Gastroesophageal sphincter (tissue), 4 donors: Measurements from ENCODE around the gene HAUS8. TPM values are rescaled to one million over a fixed set of nuclear protein-coding genes. Genes with fewer than 3 reads are reported as not detected.
"Not testable (repeated sequence)": the region's sequence is repeated elsewhere in the genome, so short reads cannot be mapped to it uniquely, and the experiment has no call there.

Experiments
- ATAC-seq: fragments of 150-250 bp; one replicate; pipeline ENCODE4 v1.9.1; 2016; ENCODE audit warnings: mild to moderate bottlenecking, moderate library complexity
- H3K27ac ChIP-seq, 4 donors: fragments of 200-600 bp; sonication (generic) in 3 of 4; 1 replicate in 3 of 4; 2 replicates in 1 of 4; pipeline ENCODE4 v1.5.1; 2016 to 2019
- H3K27me3 ChIP-seq: fragments of 200-600 bp; sonication (generic); one replicate; pipeline ENCODE4 v1.5.1; 2019
- H3K36me3 ChIP-seq, 2 donors: fragments of 200-600 bp; sonication (generic); one replicate each; pipeline ENCODE4 v1.5.1; 2019; ENCODE audit warnings: control low read depth in 1 of 2
- H3K4me1 ChIP-seq, 3 donors: fragments of 200-600 bp; sonication (generic); 1 replicate in 2 of 3; 2 replicates in 1 of 3; pipeline ENCODE4 v1.5.1; 2016 to 2019; ENCODE audit warnings: control low read depth in 2 of 3
- H3K4me3 ChIP-seq, 2 donors: fragments of 200-600 bp; sonication (generic); one replicate each; pipeline ENCODE4 v1.5.1; 2019; ENCODE audit warnings: mild to moderate bottlenecking in 1 of 2, moderate library complexity in 1 of 2
- H3K9me3 ChIP-seq, 3 donors: fragments of 200-600 bp; sonication (generic); one replicate each; pipeline ENCODE4 v1.5.1; 2017 to 2019; ENCODE audit warnings: control low read depth in 2 of 3
- EP300 ChIP-seq: sonication (generic); formaldehyde crosslinking; IDR thresholded peaks from one replicate; pipeline ENCODE4 v1.6.1; 2017; ENCODE audit warnings: antibody characterized with exemption, mild to moderate bottlenecking
- POLR2A ChIP-seq, 2 donors: fragments of 450-650 bp; IDR thresholded peaks; one replicate each; pipeline ENCODE4 v1.6.1; 2017; ENCODE audit warnings: antibody characterized with exemption in 2 of 2, mild to moderate bottlenecking in 2 of 2, moderate library complexity in 1 of 2
- POLR2AphosphoS5 ChIP-seq: sonication (generic); formaldehyde crosslinking; IDR thresholded peaks from one replicate; pipeline ENCODE4 v1.6.1; 2017; ENCODE audit warnings: antibody characterized with exemption
- WGBS, 2 donors: methylation state at CpG; one replicate each; pipeline ENCODE4 v1.1.5; 2018; ENCODE audit warnings: low coverage in 1 of 2; 5-methylcytosine and 5-hydroxymethylcytosine counted together
- total RNA-seq, 4 donors: library from RNA; depleted of rRNA; stranded (reverse); fragments of >200 nt; gene quantifications; one replicate each; pipeline ENCODE4 v1.1.0, GENCODE V29; 2016
- TF ChIP-seq, protein P1 (sequence below), 4 experiments: fragments of 200-600 bp in 2 of 4; fragments of 450-650 bp in 2 of 4; sonication (generic) in 1 of 4; IDR thresholded peaks; one replicate each; pipeline ENCODE4 v1.5.1; 2017 to 2019; ENCODE audit warnings: antibody characterized with exemption in 4 of 4, mild to moderate bottlenecking in 2 of 4, moderate library complexity in 2 of 4

Gene HAUS8
- total RNA-seq, 4 donors from 2014 or later = 3.2 to 6.4 (median 5.5) TPM

DNA sequence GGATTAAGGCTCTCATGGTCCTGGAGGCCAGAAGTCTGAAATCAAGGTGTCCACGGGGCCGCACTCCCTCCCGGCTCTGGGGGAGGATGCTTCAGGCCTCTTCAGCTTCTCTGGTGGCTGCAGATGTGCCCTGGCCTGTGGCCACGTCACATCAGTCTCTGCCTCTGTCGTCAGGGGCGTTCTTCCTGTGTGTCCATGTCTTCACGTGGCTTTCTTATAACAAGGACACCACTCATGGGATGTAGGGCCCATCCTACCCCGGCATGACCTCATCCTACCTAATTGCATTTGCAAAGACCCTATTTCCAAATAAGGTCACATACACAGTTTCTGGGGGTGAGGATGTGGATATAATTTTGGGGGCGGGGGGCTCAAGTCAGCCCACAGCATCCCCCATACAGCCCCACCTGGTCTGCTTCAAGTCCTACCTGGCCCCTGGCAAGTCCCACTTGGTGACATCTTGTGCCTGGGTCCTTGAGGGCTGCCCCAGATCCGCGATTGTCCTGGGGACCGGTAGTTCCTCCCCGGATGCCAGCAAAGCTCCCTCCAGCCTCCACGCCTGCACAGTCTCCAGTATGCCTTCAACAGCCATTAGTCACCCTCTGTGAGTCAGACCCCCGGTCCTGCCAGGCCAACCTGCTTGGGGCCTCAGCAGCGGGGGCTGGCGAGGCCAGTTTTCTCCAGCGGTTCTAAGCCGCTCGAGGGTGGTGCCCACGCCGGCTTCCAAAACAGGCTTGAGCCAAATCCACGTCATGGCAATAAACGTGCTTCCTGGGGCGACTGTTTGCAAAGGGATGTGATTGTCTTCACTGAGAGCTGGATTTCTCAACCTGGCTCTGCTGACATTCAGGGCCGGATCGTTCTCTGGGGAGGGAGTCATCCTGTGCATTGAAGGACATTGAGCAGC, 32.5 kb upstream of the HAUS8 start:
- Histone ChIP-seq H3K9me3 (no peaks in the 10 kb centered on the region), H3K4me1 (peaks cover 0 to 41% (median 18%) of the 10 kb centered on the region in 3 donors), H3K36me3 (peaks cover 0 to 66% of the 10 kb centered on the region in 2 donors), H3K4me3 (peak overlapping the region in 1 of 2 donors; percentile 16), H3K27me3 (no peaks in the 10 kb centered on the region), H3K27ac (peak overlapping the region; percentile 47 to 86 (median 82))
- TF ChIP-seq POLR2AphosphoS5 (peak; percentile 93), POLR2A (IDR thresholded peaks at IDR 0.05) (no peak), EP300 (no peak)
- TF ChIP-seq, protein P1, sequence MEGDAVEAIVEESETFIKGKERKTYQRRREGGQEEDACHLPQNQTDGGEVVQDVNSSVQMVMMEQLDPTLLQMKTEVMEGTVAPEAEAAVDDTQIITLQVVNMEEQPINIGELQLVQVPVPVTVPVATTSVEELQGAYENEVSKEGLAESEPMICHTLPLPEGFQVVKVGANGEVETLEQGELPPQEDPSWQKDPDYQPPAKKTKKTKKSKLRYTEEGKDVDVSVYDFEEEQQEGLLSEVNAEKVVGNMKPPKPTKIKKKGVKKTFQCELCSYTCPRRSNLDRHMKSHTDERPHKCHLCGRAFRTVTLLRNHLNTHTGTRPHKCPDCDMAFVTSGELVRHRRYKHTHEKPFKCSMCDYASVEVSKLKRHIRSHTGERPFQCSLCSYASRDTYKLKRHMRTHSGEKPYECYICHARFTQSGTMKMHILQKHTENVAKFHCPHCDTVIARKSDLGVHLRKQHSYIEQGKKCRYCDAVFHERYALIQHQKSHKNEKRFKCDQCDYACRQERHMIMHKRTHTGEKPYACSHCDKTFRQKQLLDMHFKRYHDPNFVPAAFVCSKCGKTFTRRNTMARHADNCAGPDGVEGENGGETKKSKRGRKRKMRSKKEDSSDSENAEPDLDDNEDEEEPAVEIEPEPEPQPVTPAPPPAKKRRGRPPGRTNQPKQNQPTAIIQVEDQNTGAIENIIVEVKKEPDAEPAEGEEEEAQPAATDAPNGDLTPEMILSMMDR (IDR thresholded peaks at IDR 0.05) = no peak
- peak; percentile 98 for ATAC-seq
- 57 to 60% methylated on average over 1 to 7 of the region's 27 CpGs for WGBS, 2 donors

DNA sequence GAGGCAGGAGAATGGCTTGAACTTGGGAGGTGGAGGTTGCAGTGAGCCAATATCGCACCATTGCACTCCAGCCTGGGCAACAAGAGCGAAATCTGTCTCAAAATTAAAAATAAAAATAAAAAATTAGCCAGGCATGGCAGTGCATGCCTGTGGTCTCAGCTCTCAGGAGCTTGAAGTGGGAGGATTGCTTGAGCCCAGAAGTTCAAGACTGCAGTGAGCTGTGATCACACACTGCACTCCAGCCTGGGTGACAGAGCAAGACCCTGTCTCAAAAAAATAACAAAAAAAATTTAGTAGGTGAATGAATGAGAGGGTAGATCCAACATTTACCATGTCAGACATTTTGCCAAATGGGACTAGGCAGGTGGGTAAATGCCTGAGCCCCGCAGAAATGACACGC, 31.7 kb upstream of the HAUS8 start:
- H3K27me3 ChIP-seq, H3K9me3 ChIP-seq, H3K4me3 ChIP-seq, ATAC-seq: not testable (repeated sequence)
- Histone ChIP-seq H3K36me3 (peaks cover 0 to 66% of the 10 kb centered on the region in 2 donors), H3K4me1 (peaks cover 0 to 32% (median 18%) of the 10 kb centered on the region in 3 donors), H3K27ac (peak overlapping the region in 3 of 4 donors; percentile 81 to 86 (median 84))
- WGBS, 2 donors = 100% methylated on average over 2 to 4 of the region's 4 CpGs

DNA sequence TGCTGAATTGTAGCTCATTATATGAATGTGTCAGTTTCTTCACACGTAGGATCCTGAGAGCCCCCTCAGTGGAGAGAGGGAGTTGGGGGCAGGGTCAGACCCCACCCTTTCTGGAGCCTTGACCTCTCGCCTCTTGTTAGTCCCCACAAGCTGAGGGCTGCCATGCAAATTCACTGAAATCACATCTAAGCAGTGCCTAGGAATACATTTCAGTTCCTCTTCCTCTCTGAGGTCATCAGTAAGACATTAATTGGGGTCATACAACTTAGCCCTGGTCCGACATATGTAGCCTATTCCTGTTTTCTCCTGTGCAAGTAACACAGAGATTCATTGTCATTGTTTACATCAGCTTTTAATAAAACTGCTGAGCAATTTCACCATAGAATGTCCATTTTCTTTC, 30.3 kb upstream of the HAUS8 start:
- Histone ChIP-seq H3K27ac (no peak overlapping the region), H3K36me3 (peaks cover 0 to 61% of the 10 kb centered on the region in 2 donors), H3K27me3 (no peaks in the 10 kb centered on the region), H3K4me1 (peaks cover 0 to 29% (median 18%) of the 10 kb centered on the region in 3 donors), H3K4me3 (no peak overlapping the region), H3K9me3 (no peaks in the 10 kb centered on the region)
- ATAC-seq = no peak
- WGBS, 2 donors = 83% methylated on average over 3 of the region's 3 CpGs; no CpG with 5 or more reads in 1 of the 2 donors
- TF ChIP-seq POLR2A (IDR thresholded peaks at IDR 0.05) (no peak), POLR2AphosphoS5 (no peak), EP300 (no peak)
- TF ChIP-seq, protein P1 (IDR thresholded peaks at IDR 0.05) = no peak

DNA sequence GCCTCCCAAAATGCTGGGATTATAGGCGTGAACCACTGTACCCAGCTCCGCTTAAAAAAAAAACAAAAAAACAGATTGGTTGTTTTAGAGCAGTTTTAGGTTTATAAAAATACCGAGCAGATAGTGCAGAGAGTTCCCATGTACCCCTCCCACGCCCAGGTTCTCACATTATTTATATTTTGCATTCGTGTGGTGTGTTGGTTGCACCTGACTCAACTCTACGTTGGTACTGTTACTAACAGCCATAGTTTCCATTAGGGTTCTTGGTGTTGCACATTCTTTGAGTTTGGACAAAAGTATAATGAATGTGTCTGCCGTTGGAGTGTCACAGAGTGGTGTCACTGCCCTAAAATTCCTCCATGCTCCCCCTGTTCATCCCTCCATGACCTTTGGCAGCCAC, 29.4 kb upstream of the HAUS8 start:
- Histone ChIP-seq H3K4me3 (no peak overlapping the region), H3K4me1 (peaks cover 0 to 27% (median 18%) of the 10 kb centered on the region in 3 donors), H3K9me3 (no peaks in the 10 kb centered on the region), H3K27ac (no peak overlapping the region), H3K27me3 (no peaks in the 10 kb centered on the region), H3K36me3 (peaks cover 0 to 52% of the 10 kb centered on the region in 2 donors)
- no peak for TF ChIP-seq EP300
- no peak for ATAC-seq
- 75 to 76% methylated on average over 4 to 7 of the region's 7 CpGs for WGBS, 2 donors

DNA sequence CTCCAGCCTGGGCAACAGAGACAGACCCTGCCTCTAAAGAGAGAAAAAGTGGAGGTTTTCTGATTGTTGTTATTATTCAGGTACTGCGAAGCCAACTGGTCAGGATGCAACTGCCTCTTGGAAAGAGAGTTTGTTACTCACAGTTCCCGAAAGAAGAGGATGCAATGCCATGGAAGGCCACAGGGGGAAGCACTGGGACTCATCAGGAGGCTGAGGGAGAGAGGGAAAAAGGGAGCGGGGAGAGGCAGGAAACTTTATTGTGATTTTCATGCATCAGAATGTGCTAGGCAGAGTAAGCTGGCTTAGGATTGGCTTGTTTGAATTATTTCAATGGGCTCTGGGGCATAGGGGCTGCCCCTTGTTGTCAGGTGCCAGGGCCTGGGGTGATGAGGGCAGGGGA, 27.9 kb upstream of the HAUS8 start:
- TF ChIP-seq POLR2AphosphoS5 = no peak
- TF ChIP-seq, protein P1 (IDR thresholded peaks at IDR 0.05) = peak in 2 of 4 experiments; percentile 7 to 35
- H3K27me3 ChIP-seq = no peaks in the 10 kb centered on the region
- no peak overlapping the region for H3K27ac ChIP-seq
- H3K36me3 ChIP-seq = peaks cover 0 to 49% of the 10 kb centered on the region in 2 donors
- WGBS, 2 donors = 81 to 100% methylated on average over 2 of the region's 3 CpGs
- peaks cover 0 to 17% (median 11%) of the 10 kb centered on the region in 3 donors for H3K4me1 ChIP-seq
- ATAC-seq = no peak
- H3K9me3 ChIP-seq = no peaks in the 10 kb centered on the region
- H3K4me3 ChIP-seq = no peak overlapping the region
